GM18499 (cell line): ENCODE data around the gene CCZ1B.
"Not testable (repeated sequence)": the region's sequence is repeated elsewhere in the genome, so short reads cannot be mapped to it uniquely, and the experiment has no call there.

Experiments used
- ATAC-seq: cut with Tn5 transposase; IDR thresholded peaks from one replicate; pipeline ENCODE4 v1.9.1; 2021; ENCODE audit warnings: moderate number of reproducible peaks; ENCODE audit not compliant: insufficient read depth, unreplicated experiment

Gene CCZ1B

GRCh38 chr7:6753964-6754363, 72.1 kb downstream of the CCZ1B start, which contains the start of gene RSPH10B2:
Gene RSPH10B2, plus strand, starts transcription at chr7:6754103. Its CDS starts 3,575 bp downstream, at chr7:6757678.
- ATAC-seq, result not testable (repeated sequence)

- not testable (repeated sequence) for ATAC-seq
These were observed 75.9 kb downstream of the CCZ1B start for GRCh38 chr7:6750173-6750572.

GRCh38 chr7:6749335-6749734, 76.7 kb downstream of the CCZ1B start:
- ATAC-seq, result not testable (repeated sequence)
